OCI-LY3 (cell line): ENCODE measurements around the gene CCSER1.

Experiments used
- EZH2phosphoT487 ChIP-seq: fragments of 200-600 bp; shearing (Covaris generic); IDR thresholded peaks from 2 replicates; pipeline ENCODE4 v1.6.1; 2018; ENCODE audit warnings: antibody characterized with exemption, mixed run types, low read depth
- TF ChIP-seq, protein P1 (sequence below): fragments of 200-600, 300-600 bp; sonication (generic); IDR thresholded peaks from 2 replicates; pipeline ENCODE4 v1.5.1; 2014; ENCODE audit warnings: antibody characterized with exemption, low read length, low read depth

DNA sequence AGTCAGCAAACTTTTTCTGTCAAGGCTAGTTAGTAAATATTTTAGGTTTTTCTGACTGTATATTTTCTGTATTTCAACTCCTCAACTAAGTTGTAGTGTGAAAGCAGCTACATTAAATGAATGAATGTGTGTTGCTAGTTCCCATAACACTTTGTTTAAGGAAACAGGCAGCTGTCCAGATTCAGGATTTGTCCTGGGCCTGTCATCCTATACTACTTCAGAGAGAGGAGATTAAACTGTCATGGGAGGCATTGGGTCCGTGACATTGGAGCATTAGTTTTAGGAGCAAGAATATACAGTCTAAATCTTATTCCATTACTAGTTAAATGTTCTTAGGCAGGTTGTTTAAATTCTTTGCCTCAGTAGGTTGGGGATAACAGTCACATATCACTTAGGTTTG, 516.0 kb downstream of the CCSER1 start:
- TF ChIP-seq, protein P1, sequence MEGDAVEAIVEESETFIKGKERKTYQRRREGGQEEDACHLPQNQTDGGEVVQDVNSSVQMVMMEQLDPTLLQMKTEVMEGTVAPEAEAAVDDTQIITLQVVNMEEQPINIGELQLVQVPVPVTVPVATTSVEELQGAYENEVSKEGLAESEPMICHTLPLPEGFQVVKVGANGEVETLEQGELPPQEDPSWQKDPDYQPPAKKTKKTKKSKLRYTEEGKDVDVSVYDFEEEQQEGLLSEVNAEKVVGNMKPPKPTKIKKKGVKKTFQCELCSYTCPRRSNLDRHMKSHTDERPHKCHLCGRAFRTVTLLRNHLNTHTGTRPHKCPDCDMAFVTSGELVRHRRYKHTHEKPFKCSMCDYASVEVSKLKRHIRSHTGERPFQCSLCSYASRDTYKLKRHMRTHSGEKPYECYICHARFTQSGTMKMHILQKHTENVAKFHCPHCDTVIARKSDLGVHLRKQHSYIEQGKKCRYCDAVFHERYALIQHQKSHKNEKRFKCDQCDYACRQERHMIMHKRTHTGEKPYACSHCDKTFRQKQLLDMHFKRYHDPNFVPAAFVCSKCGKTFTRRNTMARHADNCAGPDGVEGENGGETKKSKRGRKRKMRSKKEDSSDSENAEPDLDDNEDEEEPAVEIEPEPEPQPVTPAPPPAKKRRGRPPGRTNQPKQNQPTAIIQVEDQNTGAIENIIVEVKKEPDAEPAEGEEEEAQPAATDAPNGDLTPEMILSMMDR = no peak
- no peak for TF ChIP-seq EZH2phosphoT487
